GM19035 (cell line): Measurements from ENCODE around the gene CHD9.

Experiments used
- ATAC-seq: cut with Tn5 transposase; IDR thresholded peaks from one replicate; pipeline ENCODE4 v1.9.1; 2021; ENCODE audit not compliant: unreplicated experiment

Gene CHD9

GRCh38 chr16:53334581-53334980 is 279.8 kb downstream of the CHD9 start:
- no peak for ATAC-seq

DNA sequence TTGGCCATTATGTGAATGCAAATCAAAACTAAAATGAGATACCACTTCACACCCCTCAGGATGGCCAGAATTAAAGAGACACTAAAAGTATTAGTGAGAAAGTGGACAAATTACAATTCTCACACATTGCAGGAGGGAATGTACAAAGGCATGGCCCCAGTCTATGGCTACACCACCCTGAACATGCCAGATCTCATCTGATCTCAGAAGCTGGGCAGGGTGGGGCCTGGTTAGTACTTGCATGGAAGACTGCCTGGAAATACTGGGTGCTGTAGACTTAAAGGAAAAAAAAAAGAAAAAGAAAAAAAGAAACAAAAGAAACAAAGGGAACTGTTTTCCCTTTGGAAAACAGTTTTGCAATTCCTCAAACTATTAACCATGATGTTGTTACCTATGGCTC is 282.5 kb downstream of the CHD9 start:
- ATAC-seq = no peak

DNA sequence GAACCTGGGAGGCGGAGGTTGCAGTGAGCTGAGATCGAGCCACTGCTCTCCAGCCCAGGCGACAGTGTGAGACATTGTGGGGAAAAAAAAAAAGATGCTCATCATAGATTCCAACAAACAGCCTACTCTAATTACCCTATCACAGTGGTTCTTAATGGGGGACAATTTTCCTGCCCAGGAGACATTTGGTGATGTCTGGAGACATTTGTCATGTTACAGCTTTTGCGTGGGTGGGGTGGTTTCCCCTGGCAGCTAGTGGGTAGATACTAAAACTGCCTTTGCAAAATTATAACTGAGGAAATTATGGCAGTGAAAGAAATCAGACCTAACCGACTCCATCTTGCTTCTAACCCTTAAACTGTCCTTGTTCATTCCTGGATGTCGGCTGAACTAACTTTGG is 287.0 kb downstream of the CHD9 start:
- no peak for ATAC-seq

DNA sequence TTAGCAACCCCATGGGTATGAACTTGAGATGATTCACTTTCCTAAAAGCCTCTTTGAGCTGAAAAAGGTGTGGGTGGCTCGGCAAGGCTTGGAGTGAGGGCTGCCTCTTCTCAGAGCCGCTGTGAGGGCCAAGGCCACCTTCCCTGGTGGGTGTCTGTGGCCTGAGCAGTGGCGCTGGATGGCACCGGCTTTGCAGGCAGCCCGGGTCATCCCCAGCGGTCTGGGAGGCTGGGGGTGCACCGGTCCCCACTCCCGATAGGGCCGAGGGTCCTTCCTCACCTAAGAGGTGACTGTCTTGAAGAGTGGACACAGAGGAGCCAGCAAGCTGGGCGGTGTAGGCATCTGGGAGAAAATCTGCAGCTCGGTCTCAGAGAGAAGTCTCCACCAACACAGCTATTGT is 300.3 kb downstream of the CHD9 start:
- ATAC-seq = no peak

GRCh38 chr16:53356478-53357207 is 301.9 kb downstream of the CHD9 start:
- no peak for ATAC-seq

DNA sequence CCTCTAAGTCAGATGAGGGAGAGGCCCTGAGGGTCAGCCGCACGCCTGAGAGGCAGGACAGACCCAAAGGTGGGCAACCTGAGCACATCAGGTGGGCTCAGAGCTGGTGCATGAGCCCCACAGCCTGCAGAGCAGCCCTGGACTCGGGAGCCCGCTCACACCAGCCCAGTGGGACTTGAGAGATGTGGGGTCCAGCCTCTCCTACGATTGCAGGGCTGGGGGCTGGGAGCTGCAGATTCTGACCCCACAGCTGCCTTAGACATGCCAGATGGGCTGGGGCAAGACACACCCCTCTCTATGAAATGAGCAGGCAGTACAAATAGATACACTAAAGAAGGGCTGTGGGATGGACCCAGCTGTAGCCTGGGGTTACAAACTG is 302.4 kb downstream of the CHD9 start:
- ATAC-seq = no peak

- no peak for ATAC-seq
Observed at GRCh38 chr16:53357955-53358354, 303.2 kb downstream of the CHD9 start.

- no peak for ATAC-seq
Observed at GRCh38 chr16:53358884-53359283, 304.1 kb downstream of the CHD9 start.

- no peak for ATAC-seq
Observed at GRCh38 chr16:53369921-53370320, 315.1 kb downstream of the CHD9 start.

- ATAC-seq = no peak
Observed at GRCh38 chr16:53370827-53371226, 316.0 kb downstream of the CHD9 start.

DNA sequence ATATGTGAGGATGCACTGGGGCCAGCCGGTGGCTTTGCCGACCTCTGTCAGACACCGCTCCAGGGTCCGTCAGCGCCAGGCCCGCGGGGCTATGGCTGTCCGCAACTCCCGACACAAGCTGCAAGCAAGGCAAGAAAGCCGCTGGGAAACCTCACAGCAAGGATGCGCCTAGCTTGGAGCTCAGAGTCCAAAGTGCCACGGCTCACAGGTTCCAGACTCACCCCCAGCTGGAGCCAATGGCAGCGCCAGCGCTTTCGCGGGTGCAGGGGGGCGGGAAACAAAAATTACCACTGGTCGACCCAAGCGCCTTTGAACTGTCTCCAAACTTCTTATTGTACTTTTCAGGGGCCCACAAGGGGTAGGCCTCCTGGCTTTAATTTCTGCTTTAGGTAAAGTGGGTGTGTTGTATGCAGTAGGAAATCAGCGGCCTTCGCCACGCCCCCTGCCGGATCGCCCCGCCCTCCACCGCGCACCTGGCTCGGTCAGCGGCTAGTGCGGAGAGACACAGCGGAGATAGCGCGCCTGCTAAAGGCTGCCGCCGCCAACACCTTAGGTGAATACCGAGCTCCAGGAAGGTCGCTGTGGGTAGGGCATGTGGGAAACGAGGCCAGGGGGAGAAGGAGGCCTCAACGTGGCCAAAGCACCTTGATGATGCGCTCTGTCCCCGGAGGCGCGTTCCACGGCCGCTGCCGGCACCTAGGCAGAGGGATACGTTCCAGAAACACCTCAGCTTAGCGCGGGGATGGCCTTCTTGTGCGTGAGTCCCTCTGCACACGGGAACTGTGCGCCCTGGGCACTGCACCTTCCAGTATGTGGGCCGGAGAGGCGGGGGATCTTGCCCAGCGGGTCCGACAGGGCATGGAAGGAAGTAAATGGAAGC is 318.4 kb downstream of the CHD9 start:
- ATAC-seq = no peak

DNA sequence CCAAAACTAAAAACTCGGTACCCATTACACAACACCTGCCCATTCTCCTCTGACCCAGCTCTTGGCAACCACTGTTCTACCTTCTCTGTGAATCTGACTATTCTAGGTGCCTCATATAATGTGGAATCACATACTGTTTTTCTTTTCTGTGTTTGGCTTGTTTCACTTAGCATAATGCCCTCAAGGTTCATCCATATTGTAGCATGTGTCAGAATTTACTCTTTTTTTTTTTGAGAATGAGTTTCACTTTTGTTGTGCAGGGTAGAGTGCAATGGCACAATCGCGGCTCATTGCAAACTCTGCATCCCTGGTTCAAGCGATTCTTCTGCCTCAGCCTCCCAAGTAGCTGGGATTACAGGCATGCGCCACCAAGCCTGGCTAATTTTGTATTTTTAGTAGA is 320.0 kb downstream of the CHD9 start:
- ATAC-seq = no peak

- ATAC-seq = no peak
Observed at GRCh38 chr16:53378138-53378537, 323.3 kb downstream of the CHD9 start.
